H9 (cell line): ENCODE results near the gene CTPS2. TPM values are rescaled to one million over a fixed set of nuclear protein-coding genes. Genes with fewer than 3 reads are reported as not detected.

Source experiments
- DNase-seq: peaks from one replicate; pipeline ENCODE4 v3.0.0-alpha.2; 2017
- H2AFZ ChIP-seq: one replicate; pipeline ENCODE4 v1.6.1; 2013; ENCODE audit warnings: mild to moderate bottlenecking, low read length, control low read depth, moderate library complexity
- H2AK5ac ChIP-seq: 2 replicates; pipeline ENCODE4 v1.6.1; 2013; ENCODE audit warnings: low read length, control low read depth, mixed read lengths; ENCODE audit not compliant: insufficient read length
- H2BK120ac ChIP-seq: one replicate; pipeline ENCODE4 v1.6.1; 2013; ENCODE audit warnings: low read depth, mild to moderate bottlenecking, low read length, control low read depth, inconsistent platforms; ENCODE audit not compliant: poor library complexity, severe bottlenecking
- H2BK12ac ChIP-seq: 2 replicates; pipeline ENCODE4 v1.6.1; 2013; ENCODE audit warnings: low read length, control low read depth, mixed read lengths, low read depth; ENCODE audit not compliant: insufficient read length
- H2BK15ac ChIP-seq: 2 replicates; pipeline ENCODE4 v1.6.1; 2013; ENCODE audit warnings: low read depth, low read length, control low read depth
- H2BK20ac ChIP-seq: one replicate; pipeline ENCODE4 v1.6.1; 2013; ENCODE audit warnings: low read depth, mild to moderate bottlenecking, low read length, control low read depth, inconsistent platforms; ENCODE audit not compliant: poor library complexity, severe bottlenecking
- H2BK5ac ChIP-seq: 2 replicates; pipeline ENCODE4 v1.6.1; 2013; ENCODE audit warnings: low read length, control low read depth, mixed read lengths; ENCODE audit not compliant: insufficient read length
- H3K14ac ChIP-seq: 2 replicates; pipeline ENCODE4 v1.6.1; 2013; ENCODE audit warnings: low read length, control low read depth; ENCODE audit not compliant: insufficient read depth
- H3K18ac ChIP-seq: 2 replicates; pipeline ENCODE4 v1.6.1; 2013; ENCODE audit warnings: low read depth, mild to moderate bottlenecking, mixed read lengths, low read length, control low read depth; ENCODE audit not compliant: insufficient read length
- H3K23ac ChIP-seq: 2 replicates; pipeline ENCODE4 v1.6.1; 2013; ENCODE audit warnings: low read length, control low read depth, mixed read lengths, low read depth; ENCODE audit not compliant: insufficient read length
- H3K23me2 ChIP-seq: 2 replicates; pipeline ENCODE4 v1.6.1; 2013; ENCODE audit warnings: low read depth, mild to moderate bottlenecking, mixed read lengths, low read length, control low read depth; ENCODE audit not compliant: insufficient read length, poor library complexity, severe bottlenecking
- H3K27ac ChIP-seq: 2 replicates; pipeline ENCODE4 v1.5.1; 2013; ENCODE audit warnings: low read length, control low read depth, mixed read lengths, low read depth; ENCODE audit not compliant: insufficient read length
- H3K27me3 ChIP-seq: 2 replicates; pipeline ENCODE4 v1.6.1; 2013; ENCODE audit warnings: low read length, control low read depth, inconsistent platforms; ENCODE audit not compliant: insufficient read depth
- H3K4ac ChIP-seq: 2 replicates; pipeline ENCODE4 v1.6.1; 2013; ENCODE audit warnings: low read depth, mild to moderate bottlenecking, control low read depth, inconsistent platforms, low read length, moderate library complexity
- H3K4me1 ChIP-seq: 2 replicates; pipeline ENCODE4 v1.6.1; 2013; ENCODE audit warnings: low read length, control low read depth, inconsistent platforms; ENCODE audit not compliant: insufficient read depth
- H3K4me2 ChIP-seq: 2 replicates; pipeline ENCODE4 v1.6.1; 2013; ENCODE audit warnings: low read length, control low read depth, mixed read lengths; ENCODE audit not compliant: insufficient read length, insufficient read depth
- H3K56ac ChIP-seq: 2 replicates; pipeline ENCODE4 v1.6.1; 2013; ENCODE audit warnings: low read depth, mild to moderate bottlenecking, mixed read lengths, low read length, control low read depth; ENCODE audit not compliant: insufficient read length
- H3K79me1 ChIP-seq: 2 replicates; pipeline ENCODE4 v1.6.1; 2013; ENCODE audit warnings: low read depth, mild to moderate bottlenecking, moderate library complexity, low read length, control low read depth, inconsistent platforms; ENCODE audit not compliant: insufficient read depth, poor library complexity, severe bottlenecking
- H3K79me2 ChIP-seq: 2 replicates; pipeline ENCODE4 v1.6.1; 2013; ENCODE audit warnings: low read length, control low read depth, inconsistent platforms; ENCODE audit not compliant: insufficient read depth
- H3K9ac ChIP-seq: 2 replicates; pipeline ENCODE4 v1.6.1; 2013; ENCODE audit warnings: low read length, control low read depth, mixed read lengths; ENCODE audit not compliant: insufficient read length; ENCODE audit errors: extremely low read depth
- H3K9me3 ChIP-seq: one replicate; pipeline ENCODE4 v1.6.1; 2013; ENCODE audit warnings: low read depth, low read length, inconsistent platforms; ENCODE audit not compliant: control insufficient read depth
- H3T11ph ChIP-seq: one replicate; pipeline ENCODE4 v1.6.1; 2013; ENCODE audit warnings: mild to moderate bottlenecking, low read length, control low read depth, inconsistent platforms
- H4K20me1 ChIP-seq: one replicate; pipeline ENCODE4 v1.6.1; 2013; ENCODE audit not compliant: control insufficient read depth, insufficient read length, insufficient read depth
- H4K5ac ChIP-seq: 2 replicates; pipeline ENCODE4 v1.6.1; 2013; ENCODE audit warnings: low read depth, mild to moderate bottlenecking, mixed read lengths, low read length, control low read depth; ENCODE audit not compliant: insufficient read length
- H4K8ac ChIP-seq: replicated peaks from 2 replicates; pipeline ENCODE4 v1.6.1; 2013; ENCODE audit warnings: low read length, control low read depth, mixed read lengths, low read depth; ENCODE audit not compliant: insufficient read length
- H4K91ac ChIP-seq: 2 replicates; pipeline ENCODE4 v1.6.1; 2013; ENCODE audit warnings: low read depth, mild to moderate bottlenecking, moderate library complexity, mixed read lengths, low read length, control low read depth; ENCODE audit not compliant: insufficient read length
- H3K27ac Mint-ChIP-seq, 3 experiments: 2 replicates in 2 of 3; 3 replicates in 1 of 3; pipeline ENCODE4 v1.8.0; 2020 to 2021; ENCODE audit warnings: mixed read lengths in 3 of 3, mild to moderate bottlenecking in 1 of 3, moderate library complexity in 1 of 3
- H3K27me3 Mint-ChIP-seq: 2 replicates; pipeline ENCODE4 v1.8.0; 2021; ENCODE audit warnings: low read depth, mild to moderate bottlenecking, moderate library complexity, mixed read lengths
- H3K36me3 Mint-ChIP-seq, 3 experiments: 2 replicates in 2 of 3; 3 replicates in 1 of 3; pipeline ENCODE4 v1.8.0; 2020 to 2021; ENCODE audit warnings: low read depth in 3 of 3, mixed read lengths in 3 of 3; ENCODE audit not compliant: insufficient read depth in 1 of 3
- H3K4me1 Mint-ChIP-seq, 2 experiments: 2 replicates each; pipeline ENCODE4 v1.8.0; 2020; ENCODE audit warnings: mixed read lengths in 2 of 2
- H3K4me3 Mint-ChIP-seq, 2 experiments: 2 replicates in 1 of 2; 3 replicates in 1 of 2; pipeline ENCODE4 v1.8.0; 2020 to 2021; ENCODE audit warnings: mild to moderate bottlenecking in 2 of 2, mixed read lengths in 2 of 2, moderate library complexity in 1 of 2
- H3K9me3 Mint-ChIP-seq, 2 experiments: 2 replicates in 1 of 2; 3 replicates in 1 of 2; pipeline ENCODE4 v1.8.0; 2020; ENCODE audit warnings: mild to moderate bottlenecking in 2 of 2, mixed read lengths in 2 of 2, moderate library complexity in 1 of 2
- CTCF ChIP-seq: fragments of 200-600 bp; sonication (generic); conservative IDR thresholded peaks from 3 replicates; pipeline ENCODE4 v1.8.0; 2021; ENCODE audit warnings: antibody characterized with exemption, mild to moderate bottlenecking
- WGBS: extraction: QIAGEN DNeasy Blood & Tissue Kit; methylation state at CpG from one replicate; pipeline ENCODE4 v1.1.7; 2013; ENCODE audit warnings: missing lambda C conversion rate, low lambda C conversion rate, mixed read lengths; ENCODE audit not compliant: insufficient read length; ENCODE audit errors: extremely low coverage; 5-methylcytosine and 5-hydroxymethylcytosine counted together
- total RNA-seq: library from RNA; stranded (reverse); gene quantifications from 2 replicates; pipeline ENCODE4 v1.2.1, GENCODE V29; 2021

CTPS2 gene
- total RNA-seq, 1 experiment from 2014 or later: 69.7 TPM

GRCh38 chrX:16559206-16559619, 153.3 kb downstream of the CTPS2 start:
- Histone ChIP-seq H3K79me2 (no peaks in the 10 kb centered on the region), H4K91ac (no peak overlapping the region), H3K18ac (no peak overlapping the region), H3K27me3 (no peaks in the 10 kb centered on the region), H3K4me1 (no peaks in the 10 kb centered on the region), H2BK120ac (no peak overlapping the region), H3K14ac (no peak overlapping the region), H4K8ac (no peak overlapping the region), H2AK5ac (no peak overlapping the region), H3K9me3 (peaks cover 5% of the 10 kb centered on the region), H3K23me2 (no peaks in the 10 kb centered on the region), H3K4ac (no peak overlapping the region), H2BK20ac (no peak overlapping the region), H3K9ac (no peak overlapping the region), H3K27ac (no peak overlapping the region), H3K4me2 (no peak overlapping the region), H3K79me1 (no peaks in the 10 kb centered on the region), H3K56ac (no peak overlapping the region), H4K5ac (no peak overlapping the region), H3K23ac (no peak overlapping the region), H4K20me1 (no peaks in the 10 kb centered on the region), H2AFZ (no peak overlapping the region), H3T11ph (no peak overlapping the region), H2BK5ac (no peak overlapping the region), H2BK12ac (no peak overlapping the region), H2BK15ac (no peak overlapping the region)
- H3K4me1 Mint-ChIP-seq: peaks cover 6 to 10% of the 10 kb centered on the region in 2 experiments
- no CpG with 5 or more reads among the region's 1 CpG for WGBS
- TF ChIP-seq CTCF: no peak
- DNase-seq: no peak
- peak overlapping the region in 1 of 3 experiments; percentile 21; a peak in 1 of 7 replicates for H3K27ac Mint-ChIP-seq
- H3K4me3 Mint-ChIP-seq: no peak overlapping the region
- peaks cover 12 to 14% of the 10 kb centered on the region in 2 experiments for H3K9me3 Mint-ChIP-seq
- H3K36me3 Mint-ChIP-seq: peaks cover 13 to 37% (median 29%) of the 10 kb centered on the region in 3 experiments
- no peaks in the 10 kb centered on the region; the same call in 1 of the 2 replicates for H3K27me3 Mint-ChIP-seq
